K562 (cell line): ENCODE data around the gene LSM11.
"Not testable (repeated sequence)": the region's sequence is repeated elsewhere in the genome, so short reads cannot be mapped to it uniquely, and the experiment has no call there.

Experiments used
- ADNP ChIP-seq: fragments of 200-800 bp; sonication (Bioruptor generic); IDR thresholded peaks from 2 replicates; pipeline ENCODE4 v1.6.1; 2016; ENCODE audit warnings: missing genetic modification characterization, missing compliant biosample characterization
- GATAD2B ChIP-seq: fragments of 450-650 bp; IDR thresholded peaks from 2 replicates; pipeline ENCODE4 v1.6.1; 2017; ENCODE audit warnings: mild to moderate bottlenecking, borderline replicate concordance

GRCh38 chr5:157698674-157699073, 44.8 kb upstream of the LSM11 start:
- TF ChIP-seq ADNP, GATAD2B: not testable (repeated sequence)
